SK-N-SH treated with all-trans-retinoic acid at 6 μM for 48 hours (cell line): ENCODE results near the gene SPSB2.

ENCODE experiments used
- ARNTL ChIP-seq: fragments of 450-650 bp; formaldehyde crosslinking; IDR thresholded peaks from 2 replicates; pipeline ENCODE4 v1.5.0; 2020; ENCODE audit warnings: low read depth, mild to moderate bottlenecking, moderate library complexity, borderline replicate concordance
- PATZ1 ChIP-seq: fragments of 250-450 bp; sonication (Bioruptor Pico); IDR thresholded peaks from 2 replicates; pipeline ENCODE4 v1.8.0; 2020; ENCODE audit warnings: mild to moderate bottlenecking, moderate library complexity, borderline replicate concordance
- POU6F1 ChIP-seq: fragments of 250-450 bp; sonication (Bioruptor Pico); IDR thresholded peaks from 2 replicates; pipeline ENCODE4 v1.8.0; 2021; ENCODE audit warnings: low read depth, mild to moderate bottlenecking, moderate library complexity, borderline replicate concordance
- TOX ChIP-seq: fragments of 250-450 bp; sonication (Bioruptor Pico); IDR thresholded peaks from 2 replicates; pipeline ENCODE4 v1.8.0; 2021; ENCODE audit warnings: mild to moderate bottlenecking, moderate library complexity, borderline replicate concordance
- ZFP3 ChIP-seq: fragments of 250-450 bp; sonication (Bioruptor Pico); IDR thresholded peaks from 2 replicates; pipeline ENCODE4 v1.5.0; 2020; ENCODE audit warnings: mild to moderate bottlenecking, moderate library complexity
- ZNF8 ChIP-seq: fragments of 450-650 bp; formaldehyde crosslinking; IDR thresholded peaks from 2 replicates; pipeline ENCODE4 v1.5.0; 2020; ENCODE audit warnings: mild to moderate bottlenecking, moderate library complexity

GRCh38 chr12:6866163-6866919 lies 6.8 kb downstream of the SPSB2 start:
- TF ChIP-seq ARNTL (CRISPR knock-in tag) = no peak
- TF ChIP-seq TOX (CRISPR knock-in tag) = no peak
- no peak for TF ChIP-seq POU6F1 (CRISPR knock-in tag)
- no peak for TF ChIP-seq PATZ1 (CRISPR knock-in tag)
- no peak for TF ChIP-seq ZFP3
- no peak for TF ChIP-seq ZNF8
